Stimulated activated naive CD8-positive, alpha-beta T cell treated with anti-CD3 and anti-CD28 coated beads, Interleukin-15, Interleukin-2, amounts not matched to agents 100 ng/mL and 50 ng/mL, for 24 hours (primary cell): ENCODE measurements around the gene SSNA1.

ENCODE experiments used
- H3K27ac Mint-ChIP-seq: one replicate; pipeline ENCODE4 v1.8.0; 2021; ENCODE audit warnings: mild to moderate bottlenecking, mixed read lengths
- H3K27me3 Mint-ChIP-seq: one replicate; pipeline ENCODE4 v1.8.0; 2021; ENCODE audit warnings: mixed read lengths
- H3K36me3 Mint-ChIP-seq: one replicate; pipeline ENCODE4 v1.8.0; 2021; ENCODE audit warnings: low read depth, mixed read lengths
- H3K4me1 Mint-ChIP-seq: one replicate; pipeline ENCODE4 v1.8.0; 2021; ENCODE audit warnings: low read depth, mixed read lengths
- H3K4me3 Mint-ChIP-seq: one replicate; pipeline ENCODE4 v1.8.0; 2021; ENCODE audit warnings: mild to moderate bottlenecking, mixed read lengths
- H3K9me3 Mint-ChIP-seq: one replicate; pipeline ENCODE4 v1.8.0; 2021; ENCODE audit warnings: mixed read lengths

The SSNA1 gene

GRCh38 chr9:137183980-137184595, 4.4 kb upstream of the SSNA1 start:
- Mint-ChIP-seq H3K36me3 (peaks cover 20% of the 10 kb centered on the region), H3K4me3 (no peak overlapping the region)

GRCh38 chr9:137184881-137185660, 3.4 kb upstream of the SSNA1 start:
- Mint-ChIP-seq H3K4me3 (no peak overlapping the region), H3K27me3 (no peaks in the 10 kb centered on the region), H3K9me3 (no peaks in the 10 kb centered on the region), H3K36me3 (peaks cover 20% of the 10 kb centered on the region), H3K4me1 (peaks cover 28% of the 10 kb centered on the region), H3K27ac (no peak overlapping the region)

More at GRCh38 chr9:137183980-137184595, 4.4 kb upstream of the SSNA1 start:
- Mint-ChIP-seq H3K27ac (no peak overlapping the region), H3K9me3 (no peaks in the 10 kb centered on the region), H3K27me3 (no peaks in the 10 kb centered on the region), H3K4me1 (peaks cover 21% of the 10 kb centered on the region)

GRCh38 chr9:137185921-137186320, 2.6 kb upstream of the SSNA1 start:
- Mint-ChIP-seq H3K36me3 (peaks cover 20% of the 10 kb centered on the region), H3K4me3 (no peak overlapping the region), H3K27me3 (no peaks in the 10 kb centered on the region), H3K27ac (no peak overlapping the region), H3K4me1 (peaks cover 33% of the 10 kb centered on the region), H3K9me3 (no peaks in the 10 kb centered on the region)

- Mint-ChIP-seq H3K27ac (peak overlapping the region; percentile 55), H3K4me3 (peak overlapping the region; percentile 95), H3K36me3 (peaks cover 20% of the 10 kb centered on the region)
Measured at GRCh38 chr9:137186385-137186784, 2.1 kb upstream of the SSNA1 start.

GRCh38 chr9:137187386-137187785, 1.1 kb upstream of the SSNA1 start:
- H3K27me3 Mint-ChIP-seq = no peaks in the 10 kb centered on the region
- peaks cover 36% of the 10 kb centered on the region for H3K4me1 Mint-ChIP-seq
- H3K36me3 Mint-ChIP-seq = peaks cover 16% of the 10 kb centered on the region
- H3K9me3 Mint-ChIP-seq = no peaks in the 10 kb centered on the region
- peak overlapping the region; percentile 89 for H3K27ac Mint-ChIP-seq
- H3K4me3 Mint-ChIP-seq = peak overlapping the region; percentile 95

More at GRCh38 chr9:137186385-137186784, 2.1 kb upstream of the SSNA1 start:
- Mint-ChIP-seq H3K4me1 (peaks cover 36% of the 10 kb centered on the region), H3K9me3 (no peaks in the 10 kb centered on the region), H3K27me3 (no peaks in the 10 kb centered on the region)

GRCh38 chr9:137188086-137188489, 388 bp upstream of the SSNA1 start:
- no peaks in the 10 kb centered on the region for H3K9me3 Mint-ChIP-seq
- H3K36me3 Mint-ChIP-seq = peaks cover 14% of the 10 kb centered on the region
- peak overlapping the region; percentile 95 for H3K4me3 Mint-ChIP-seq
- no peaks in the 10 kb centered on the region for H3K27me3 Mint-ChIP-seq
- H3K27ac Mint-ChIP-seq = peak overlapping the region; percentile 89
- H3K4me1 Mint-ChIP-seq = peaks cover 36% of the 10 kb centered on the region

GRCh38 chr9:137189297-137190295, 1.1 kb downstream of the SSNA1 start:
- Mint-ChIP-seq H3K9me3 (no peaks in the 10 kb centered on the region), H3K27me3 (no peaks in the 10 kb centered on the region)

GRCh38 chr9:137190315-137190856, 1.9 kb downstream of the SSNA1 start:
- H3K27ac Mint-ChIP-seq = peak overlapping the region; percentile 65

More at GRCh38 chr9:137189297-137190295, 1.1 kb downstream of the SSNA1 start:
- H3K36me3 Mint-ChIP-seq = peaks cover 4% of the 10 kb centered on the region
- peak overlapping the region; percentile 93 for H3K27ac Mint-ChIP-seq
- peaks cover 36% of the 10 kb centered on the region for H3K4me1 Mint-ChIP-seq
- H3K4me3 Mint-ChIP-seq = peak overlapping the region; percentile 95

GRCh38 chr9:137191245-137191644, 2.8 kb downstream of the SSNA1 start:
- Mint-ChIP-seq H3K27ac (no peak overlapping the region), H3K27me3 (no peaks in the 10 kb centered on the region), H3K9me3 (no peaks in the 10 kb centered on the region), H3K4me3 (no peak overlapping the region), H3K36me3 (no peaks in the 10 kb centered on the region), H3K4me1 (peaks cover 33% of the 10 kb centered on the region)

More at GRCh38 chr9:137190315-137190856, 1.9 kb downstream of the SSNA1 start:
- Mint-ChIP-seq H3K9me3 (no peaks in the 10 kb centered on the region), H3K4me3 (peak overlapping the region; percentile 95), H3K27me3 (no peaks in the 10 kb centered on the region), H3K36me3 (peaks cover 2% of the 10 kb centered on the region), H3K4me1 (peaks cover 36% of the 10 kb centered on the region)

- H3K9me3 Mint-ChIP-seq = no peaks in the 10 kb centered on the region
- H3K4me3 Mint-ChIP-seq = no peak overlapping the region
- peaks cover 27% of the 10 kb centered on the region for H3K4me1 Mint-ChIP-seq
- H3K27ac Mint-ChIP-seq = no peak overlapping the region
- H3K36me3 Mint-ChIP-seq = no peaks in the 10 kb centered on the region
- H3K27me3 Mint-ChIP-seq = no peaks in the 10 kb centered on the region
Measured at GRCh38 chr9:137191691-137192447, 3.4 kb downstream of the SSNA1 start.

- Mint-ChIP-seq H3K9me3 (no peaks in the 10 kb centered on the region), H3K4me1 (peaks cover 21% of the 10 kb centered on the region), H3K27ac (no peak overlapping the region), H3K4me3 (no peak overlapping the region), H3K36me3 (no peaks in the 10 kb centered on the region), H3K27me3 (no peaks in the 10 kb centered on the region)
Measured at GRCh38 chr9:137192448-137192780, 3.9 kb downstream of the SSNA1 start.

GRCh38 chr9:137192859-137193258, 4.4 kb downstream of the SSNA1 start:
- H3K4me3 Mint-ChIP-seq = no peak overlapping the region
- H3K27ac Mint-ChIP-seq = no peak overlapping the region
- no peaks in the 10 kb centered on the region for H3K36me3 Mint-ChIP-seq
- H3K9me3 Mint-ChIP-seq = no peaks in the 10 kb centered on the region
- peaks cover 18% of the 10 kb centered on the region for H3K4me1 Mint-ChIP-seq
- no peaks in the 10 kb centered on the region for H3K27me3 Mint-ChIP-seq

- Mint-ChIP-seq H3K36me3 (no peaks in the 10 kb centered on the region), H3K4me1 (peaks cover 22% of the 10 kb centered on the region), H3K27ac (no peak overlapping the region), H3K4me3 (no peak overlapping the region), H3K27me3 (no peaks in the 10 kb centered on the region), H3K9me3 (no peaks in the 10 kb centered on the region)
Measured at GRCh38 chr9:137193771-137194170, 5.3 kb downstream of the SSNA1 start.

- Mint-ChIP-seq H3K27ac (no peak overlapping the region), H3K4me3 (no peak overlapping the region), H3K27me3 (no peaks in the 10 kb centered on the region), H3K9me3 (no peaks in the 10 kb centered on the region), H3K36me3 (no peaks in the 10 kb centered on the region), H3K4me1 (peaks cover 16% of the 10 kb centered on the region)
Measured at GRCh38 chr9:137194388-137194787, 5.9 kb downstream of the SSNA1 start.
